ES-I3 (cell line): ENCODE data around the gene MCCC2.

Experiments used
- H3K36me3 ChIP-seq: 2 replicates; pipeline ENCODE4 v1.6.1; 2013; ENCODE audit warnings: mild to moderate bottlenecking, low read length, control low read depth, moderate library complexity; ENCODE audit not compliant: insufficient read depth
- H3K4me1 ChIP-seq: 2 replicates; pipeline ENCODE4 v1.6.1; 2013; ENCODE audit warnings: mild to moderate bottlenecking, control low read depth, low read length; ENCODE audit not compliant: insufficient read depth
- H3K9ac ChIP-seq: 2 replicates; pipeline ENCODE4 v1.6.1; 2013; ENCODE audit warnings: low read depth, mild to moderate bottlenecking, low read length, moderate library complexity
- H3K9me3 ChIP-seq: 2 replicates; pipeline ENCODE4 v1.6.1; 2013; ENCODE audit warnings: mild to moderate bottlenecking, low read length, moderate library complexity; ENCODE audit not compliant: control insufficient read depth, insufficient read depth

The MCCC2 gene

GRCh38 chr5:71701407-71701806 is 114.3 kb downstream of the MCCC2 start:
- no peak overlapping the region for H3K9ac ChIP-seq
- no peaks in the 10 kb centered on the region for H3K4me1 ChIP-seq
- H3K9me3 ChIP-seq: no peaks in the 10 kb centered on the region
- H3K36me3 ChIP-seq: no peaks in the 10 kb centered on the region

GRCh38 chr5:71703941-71704340 is 116.8 kb downstream of the MCCC2 start:
- no peaks in the 10 kb centered on the region for H3K36me3 ChIP-seq
- H3K9ac ChIP-seq: no peak overlapping the region
- no peaks in the 10 kb centered on the region for H3K4me1 ChIP-seq
- H3K9me3 ChIP-seq: no peaks in the 10 kb centered on the region

- H3K9me3 ChIP-seq: no peaks in the 10 kb centered on the region
- no peaks in the 10 kb centered on the region for H3K36me3 ChIP-seq
- H3K9ac ChIP-seq: no peak overlapping the region
- H3K4me1 ChIP-seq: no peaks in the 10 kb centered on the region
Measured at GRCh38 chr5:71705421-71705820, 118.3 kb downstream of the MCCC2 start.

- no peaks in the 10 kb centered on the region for H3K9me3 ChIP-seq
- H3K36me3 ChIP-seq: no peaks in the 10 kb centered on the region
- H3K9ac ChIP-seq: no peak overlapping the region
- no peaks in the 10 kb centered on the region for H3K4me1 ChIP-seq
Measured at GRCh38 chr5:71706906-71707305, 119.8 kb downstream of the MCCC2 start.
